HepG2 (cell line): ENCODE results near the gene RINL. TPM values are rescaled to one million over a fixed set of nuclear protein-coding genes. Genes with fewer than 3 reads are reported as not detected.

ENCODE experiments used
- AFF4 ChIP-seq: sonication (generic); formaldehyde crosslinking; IDR thresholded peaks from 2 replicates; pipeline ENCODE4 v1.4.0; 2020; ENCODE audit warnings: missing genetic modification reagents
- AHDC1 ChIP-seq: sonication (generic); formaldehyde crosslinking; IDR thresholded peaks from 2 replicates; pipeline ENCODE4 v1.5.1; 2020; ENCODE audit warnings: mild to moderate bottlenecking, missing genetic modification reagents, borderline replicate concordance
- AKAP8 ChIP-seq: sonication (generic); formaldehyde crosslinking; IDR thresholded peaks from 2 replicates; pipeline ENCODE4 v1.5.1; 2020; ENCODE audit warnings: mild to moderate bottlenecking, missing genetic modification reagents
- ASH2L ChIP-seq: fragments of 300-600, 200-600 bp; sonication (generic); IDR thresholded peaks from 2 replicates; pipeline ENCODE4 v1.7.0; 2017; ENCODE audit warnings: low read depth, mild to moderate bottlenecking, moderate library complexity, mixed read lengths, low read length; ENCODE audit not compliant: insufficient read length
- BCL6 ChIP-seq: IDR thresholded peaks from 2 replicates; pipeline ENCODE4 v1.6.1; 2016; ENCODE audit warnings: missing genetic modification reagents, missing compliant biosample characterization
- CREBL2 ChIP-seq: sonication (generic); formaldehyde crosslinking; IDR thresholded peaks from 2 replicates; pipeline ENCODE4 v1.8.1; 2023; ENCODE audit warnings: missing genetic modification reagents, mild to moderate bottlenecking, borderline replicate concordance
- ESRRA ChIP-seq: sonication (generic); formaldehyde crosslinking; IDR thresholded peaks from 2 replicates; pipeline ENCODE4 v1.5.1; 2020; ENCODE audit warnings: mild to moderate bottlenecking, low read depth, missing genetic modification reagents
- MTA3 ChIP-seq: sonication (generic); formaldehyde crosslinking; IDR thresholded peaks from 2 replicates; pipeline ENCODE4 v1.4.0; 2020; ENCODE audit warnings: missing genetic modification reagents
- NR2C2 ChIP-seq: sonication (generic); formaldehyde crosslinking; IDR thresholded peaks from 2 replicates; pipeline ENCODE4 v1.4.0; 2020; ENCODE audit warnings: missing genetic modification reagents, mild to moderate bottlenecking, moderate library complexity, borderline replicate concordance
- PAF1 ChIP-seq: IDR thresholded peaks from 2 replicates; pipeline ENCODE4 v1.6.1; 2016; ENCODE audit warnings: missing genetic modification reagents, missing compliant biosample characterization
- PHF21A ChIP-seq: sonication (generic); formaldehyde crosslinking; IDR thresholded peaks from 2 replicates; pipeline ENCODE4 v1.5.0; 2020; ENCODE audit warnings: mild to moderate bottlenecking, missing genetic modification reagents
- POLR2A ChIP-seq, 2 experiments: IDR thresholded peaks; 2 replicates each; pipeline ENCODE4 v1.6.1; 2011; ENCODE audit warnings: low read depth in 2 of 2, low read length in 2 of 2, mild to moderate bottlenecking in 1 of 2, moderate library complexity in 1 of 2; ENCODE audit not compliant: insufficient read depth in 1 of 2
- POLR2AphosphoS5 ChIP-seq: IDR thresholded peaks from 2 replicates; pipeline ENCODE4 v1.6.1; 2012; ENCODE audit warnings: low read depth, low read length
- RBM22 ChIP-seq: fragments of 200-400 bp; formaldehyde crosslinking; optimal IDR thresholded peaks from 2 replicates; pipeline ENCODE3; 2017; ENCODE audit warnings: mild to moderate bottlenecking, low read length, moderate library complexity
- ZBTB7A ChIP-seq: sonication (generic); formaldehyde crosslinking; IDR thresholded peaks from 2 replicates; pipeline ENCODE4 v1.8.0; 2022; ENCODE audit warnings: mild to moderate bottlenecking, missing genetic modification reagents
- ZNF138 ChIP-seq: sonication (generic); formaldehyde crosslinking; IDR thresholded peaks from 2 replicates; pipeline ENCODE4 v1.5.0; 2020; ENCODE audit warnings: mild to moderate bottlenecking, low read depth, missing genetic modification reagents
- ZNF20 ChIP-seq: sonication (generic); formaldehyde crosslinking; IDR thresholded peaks from 2 replicates; pipeline ENCODE4 v1.4.0; 2020; ENCODE audit warnings: mild to moderate bottlenecking, moderate library complexity, missing genetic modification reagents
- ZNF30 ChIP-seq: sonication (generic); formaldehyde crosslinking; IDR thresholded peaks from 2 replicates; pipeline ENCODE4 v1.5.0; 2020; ENCODE audit warnings: mild to moderate bottlenecking, missing genetic modification reagents
- ZNF652 ChIP-seq: IDR thresholded peaks from 2 replicates; pipeline ENCODE4 v1.6.1; 2016; ENCODE audit warnings: low read depth, borderline replicate concordance
- ZNF660 ChIP-seq: sonication (generic); formaldehyde crosslinking; IDR thresholded peaks from 2 replicates; pipeline ENCODE4 v1.5.1; 2020; ENCODE audit warnings: mild to moderate bottlenecking, low read depth, missing genetic modification reagents, borderline replicate concordance
- ZNF782 ChIP-seq: sonication (generic); formaldehyde crosslinking; IDR thresholded peaks from 2 replicates; pipeline ENCODE4 v1.4.0; 2020; ENCODE audit warnings: missing genetic modification reagents, mild to moderate bottlenecking, borderline replicate concordance
- ZNF839 ChIP-seq: sonication (generic); formaldehyde crosslinking; IDR thresholded peaks from 2 replicates; pipeline ENCODE4 v1.4.0; 2020; ENCODE audit warnings: missing genetic modification reagents, mild to moderate bottlenecking, borderline replicate concordance
- polyA plus RNA-seq, 8 experiments: library from polyadenylated mRNA; depleted of rRNA in 3 of 8; stranded (reverse) in 7 of 8; unstranded in 1 of 8; fragments of >200 nt; fragmentation: Illumina TruSeq in 4 of 8; extraction: Trizol in 4 of 8; gene quantifications; 2 replicates each; pipeline versions ENCODE4 v1.2.1 to v1.2.3, GENCODE V29; 2011 to 2016; ENCODE audit warnings: low read depth in 4 of 8, missing spikeins in 1 of 8, mixed read lengths in 1 of 8; ENCODE audit not compliant: insufficient read depth in 1 of 8
- total RNA-seq, 5 experiments: library from RNA; depleted of rRNA; stranded (reverse); fragments of >200 nt; fragmentation: Illumina TruSeq; extraction: Trizol; gene quantifications; 2 replicates each; pipeline ENCODE4 v1.2.3, GENCODE V29; 2016; ENCODE audit warnings: low read depth in 1 of 5

RINL gene
- total and polyA plus RNA-seq, 2 of the 13 experiments (the other 11 are each of a cell fraction or from before 2014, with no cell fraction given), result 11.4 to 18.0 TPM

- no peak for TF ChIP-seq NR2C2 (CRISPR knock-in tag)
- no peak for TF ChIP-seq ZNF652
- TF ChIP-seq ZNF20 (CRISPR knock-in tag), result no peak
- TF ChIP-seq BCL6 (CRISPR knock-in tag), result no peak
- no peak for TF ChIP-seq PAF1
- TF ChIP-seq ZNF839 (CRISPR knock-in tag), result 0 out of 2 replicates have a peak, but pooled peaks have one; percentile 32
- no peak for TF ChIP-seq MTA3
- no peak for TF ChIP-seq RBM22
- TF ChIP-seq AHDC1 (CRISPR knock-in tag), result peak; percentile 29; the same call in 1 of the 2 replicates
- TF ChIP-seq AKAP8 (CRISPR knock-in tag), result no peak
- no peak for TF ChIP-seq ZNF782 (CRISPR knock-in tag)
- no peak for TF ChIP-seq ASH2L
- TF ChIP-seq ZNF660, result no peak
- no peak for TF ChIP-seq AFF4 (CRISPR knock-in tag)
- TF ChIP-seq ZNF138 (CRISPR knock-in tag), result no peak
- TF ChIP-seq CREBL2, result no peak
- TF ChIP-seq ZBTB7A (CRISPR knock-in tag), result no peak
- TF ChIP-seq POLR2AphosphoS5, result no peak
- no peak for TF ChIP-seq PHF21A
- no peak for TF ChIP-seq ESRRA (CRISPR knock-in tag)
- 0 out of 2 replicates have a peak, but pooled peaks have one; percentile 31 for TF ChIP-seq ZNF30
- peak in 1 of 2 experiments; percentile 37; a peak in 1 of 4 replicates for TF ChIP-seq POLR2A (IDR thresholded peaks at IDR 0.05; ENCODE audit: insufficient read depth in 1 of 2, low read depth in 2 of 2, low read length in 2 of 2)
These were observed 27.0 kb downstream of the RINL start (continued) for GRCh38 chr19:38850976-38851621.
